Fibroblast of gingiva (primary cell): Measurements from ENCODE around the gene ARL3.
"Not testable (repeated sequence)": the region's sequence is repeated elsewhere in the genome, so short reads cannot be mapped to it uniquely, and the experiment has no call there.

Experiments used
- DNase-seq: peaks from one replicate; pipeline ENCODE4 v3.0.0-alpha.2; 2011; ENCODE audit warnings: low read depth

ARL3 gene

GRCh38 chr10:102702742-102703141 lies 11.5 kb downstream of the ARL3 start:
- DNase-seq = no peak

- DNase-seq = no peak
These were observed 12.4 kb downstream of the ARL3 start for GRCh38 chr10:102701796-102702195.

GRCh38 chr10:102701272-102701671 lies 12.9 kb downstream of the ARL3 start:
- peak; percentile 30 for DNase-seq

GRCh38 chr10:102698894-102699293 lies 15.3 kb downstream of the ARL3 start:
- DNase-seq = no peak

- no peak for DNase-seq
These were observed 17.5 kb downstream of the ARL3 start for GRCh38 chr10:102696736-102697135.

- not testable (repeated sequence) for DNase-seq
These were observed 18.8 kb downstream of the ARL3 start for GRCh38 chr10:102695401-102695800.

- peak; percentile 93 for DNase-seq
These were observed 22.7 kb downstream of the ARL3 start for GRCh38 chr10:102691285-102692066.

GRCh38 chr10:102683736-102684135 lies 30.5 kb downstream of the ARL3 start:
- no peak for DNase-seq

GRCh38 chr10:102682981-102683380 lies 31.2 kb downstream of the ARL3 start:
- DNase-seq = no peak

- no peak for DNase-seq
These were observed 31.8 kb downstream of the ARL3 start for GRCh38 chr10:102682416-102682815.

- no peak for DNase-seq
These were observed 32.5 kb downstream of the ARL3 start for GRCh38 chr10:102681696-102682095.

GRCh38 chr10:102679596-102679995 lies 34.6 kb downstream of the ARL3 start:
- no peak for DNase-seq

GRCh38 chr10:102678842-102679289 lies 35.3 kb downstream of the ARL3 start:
- peak; percentile 46 for DNase-seq

GRCh38 chr10:102678068-102678400 lies 36.2 kb downstream of the ARL3 start:
- no peak for DNase-seq

GRCh38 chr10:102677331-102678067 lies 36.7 kb downstream of the ARL3 start:
- DNase-seq = no peak

- no peak for DNase-seq
These were observed 37.5 kb downstream of the ARL3 start for GRCh38 chr10:102676534-102677315.

GRCh38 chr10:102675666-102676533 lies 38.3 kb downstream of the ARL3 start:
- peak; percentile 92 for DNase-seq

GRCh38 chr10:102675011-102675665 lies 39.1 kb downstream of the ARL3 start:
- DNase-seq = no peak

GRCh38 chr10:102674566-102674965 lies 39.6 kb downstream of the ARL3 start:
- no peak for DNase-seq

- DNase-seq = peak; percentile 62
These were observed 40.2 kb downstream of the ARL3 start for GRCh38 chr10:102673819-102674511.
